MCF 10A (cell line): ENCODE measurements around the gene UBAC2. TPM values are rescaled to one million over a fixed set of nuclear protein-coding genes. Genes with fewer than 3 reads are reported as not detected.

Experiments used
- BruUV-seq: library from RNA; stranded (reverse); fragments of 400-500 nt; replicated peaks from 2 replicates; lab custom pipeline; 2021; lab: Mats Ljungman, UMichigan
- CTCF ChIA-PET: fragments of 300-600 bp; sonication (Branson Sonifier 250); formaldehyde crosslinking; extraction: SDS; loops from one replicate; lab custom pipeline; 2021; ENCODE audit warnings: antibody characterized with exemption, inconsistent platforms; lab: Yijun Ruan, JAX
- POLR2A ChIA-PET: fragments of 300-600, 350-650 bp; sonication (Branson Sonifier 250); formaldehyde crosslinking; extraction: SDS; loops from one replicate; lab custom pipeline; 2020; ENCODE audit warnings: antibody characterized with exemption, inconsistent platforms; lab: Yijun Ruan, JAX
- DNase-seq: peaks from one replicate; pipeline ENCODE4 v3.0.0-alpha.2; 2018; ENCODE audit not compliant: unreplicated experiment
- H3K27ac Mint-ChIP-seq: one replicate; pipeline ENCODE4 v1.8.0; 2022; ENCODE audit warnings: mild to moderate bottlenecking, low read depth, mixed read lengths; ENCODE audit not compliant: unreplicated experiment
- H3K27me3 Mint-ChIP-seq: one replicate; pipeline ENCODE4 v1.8.0; 2022; ENCODE audit warnings: mixed read lengths; ENCODE audit not compliant: insufficient read depth, unreplicated experiment
- H3K36me3 Mint-ChIP-seq: one replicate; pipeline ENCODE4 v1.8.0; 2022; ENCODE audit warnings: mild to moderate bottlenecking, moderate library complexity, mixed read lengths; ENCODE audit not compliant: insufficient read depth, unreplicated experiment
- H3K4me1 Mint-ChIP-seq: one replicate; pipeline ENCODE4 v1.8.0; 2022; ENCODE audit warnings: mixed read lengths; ENCODE audit not compliant: insufficient read depth, unreplicated experiment
- H3K4me3 Mint-ChIP-seq: one replicate; pipeline ENCODE4 v1.8.0; 2022; ENCODE audit warnings: mild to moderate bottlenecking, moderate library complexity, mixed read lengths; ENCODE audit not compliant: unreplicated experiment
- H3K9me3 Mint-ChIP-seq: one replicate; pipeline ENCODE4 v1.8.0; 2022; ENCODE audit warnings: mixed read lengths; ENCODE audit not compliant: unreplicated experiment
- CTCF ChIP-seq: fragments of 200-600 bp; IDR thresholded peaks from one replicate; pipeline ENCODE4 v1.8.0; 2022; ENCODE audit warnings: antibody characterized with exemption, mild to moderate bottlenecking; ENCODE audit not compliant: unreplicated experiment
- intact Hi-C: fragments of 100-400 bp; cut with micrococcal nuclease; formaldehyde crosslinking; loops from 2 replicates; pipeline ENCODE4 v1.14.1; 2022
- total RNA-seq: library from RNA; stranded (reverse); gene quantifications from 2 replicates; pipeline ENCODE4 v1.2.3, GENCODE V29; 2022

Gene UBAC2
- total RNA-seq, 1 experiment from 2014 or later: 74.7 TPM

- intact Hi-C loops: no loop called here
- no peak for TF ChIP-seq CTCF
- no peak overlapping the region for H3K27ac Mint-ChIP-seq
- no peak for DNase-seq
- H3K36me3 Mint-ChIP-seq: peaks cover 30% of the 10 kb centered on the region
- H3K4me1 Mint-ChIP-seq: no peaks in the 10 kb centered on the region
- ChIA-PET POLR2A (interaction anchor here (0.7 kb wide), 1 partner anchor 17 kb away, joined by 3 read pairs; no protein-coding TSS in a partner anchor), CTCF (interaction anchor here (1.0 kb wide), 1 partner anchor 22 kb away, joined by 4 read pairs; no protein-coding TSS in a partner anchor)
- no TSS peak for BruUV-seq
- no peaks in the 10 kb centered on the region for H3K27me3 Mint-ChIP-seq
- no peak overlapping the region for H3K4me3 Mint-ChIP-seq
- H3K9me3 Mint-ChIP-seq: no peaks in the 10 kb centered on the region
Observed at GRCh38 chr13:99366075-99366987, 165.7 kb downstream of the UBAC2 start.

- Mint-ChIP-seq H3K36me3 (peaks cover 28% of the 10 kb centered on the region), H3K4me3 (no peak overlapping the region), H3K27me3 (no peaks in the 10 kb centered on the region), H3K4me1 (no peaks in the 10 kb centered on the region), H3K27ac (no peak overlapping the region), H3K9me3 (no peaks in the 10 kb centered on the region)
- no peak for DNase-seq
- intact Hi-C loops: no loop called here
- BruUV-seq: no TSS peak
- ChIA-PET POLR2A (interaction anchor here (0.7 kb wide), 1 partner anchor 16 kb away, joined by 3 read pairs; no protein-coding TSS in a partner anchor), CTCF (interaction anchor here (0.7 to 1.0 kb wide), 2 partner anchors 21 to 70 kb away, joined by 3 to 4 read pairs; no protein-coding TSS in a partner anchor)
- TF ChIP-seq CTCF: no peak
Observed at GRCh38 chr13:99367106-99367616, 166.5 kb downstream of the UBAC2 start.

- Mint-ChIP-seq H3K4me3 (no peak overlapping the region), H3K36me3 (peaks cover 35% of the 10 kb centered on the region), H3K27me3 (no peaks in the 10 kb centered on the region), H3K4me1 (no peaks in the 10 kb centered on the region), H3K27ac (no peak overlapping the region), H3K9me3 (no peaks in the 10 kb centered on the region)
- CTCF ChIA-PET: interaction anchor here (0.7 kb wide), 1 partner anchor 69 kb away, joined by 3 read pairs; no protein-coding TSS in a partner anchor
- no TSS peak for BruUV-seq
- no peak for DNase-seq
- POLR2A ChIA-PET: no interaction called here
- TF ChIP-seq CTCF: no peak
- intact Hi-C loops: no loop called here
Observed at GRCh38 chr13:99367663-99368448, 167.2 kb downstream of the UBAC2 start.
